SK-N-MC (cell line): ENCODE data around the gene ASRGL1.

Experiments used
- EZH2 ChIP-seq: fragments of 200-600 bp; sonication (generic); IDR thresholded peaks from one replicate; pipeline ENCODE4 v1.6.1; 2017; ENCODE audit warnings: antibody characterized with exemption
- FOXP2 ChIP-seq: optimal IDR thresholded peaks from 2 replicates; pipeline ENCODE3; 2011; ENCODE audit warnings: mild to moderate bottlenecking, moderate library complexity; ENCODE audit not compliant: insufficient read depth; ENCODE audit errors: extremely low read length, control extremely low read depth
- POLR2AphosphoS5 ChIP-seq: IDR thresholded peaks from 2 replicates; pipeline ENCODE4 v1.6.1; 2012; ENCODE audit warnings: mild to moderate bottlenecking, low read depth, low read length, borderline replicate concordance

GRCh38 chr11:62410972-62411371 is 73.7 kb downstream of the ASRGL1 start:
- TF ChIP-seq POLR2AphosphoS5 (no peak), EZH2 (no peak), FOXP2 (no peak)
